Right lobe of liver (tissue), 4 donors: Measurements from ENCODE around the gene OTOGL.

Source experiments
- CTCF ChIP-seq, 4 donors: fragments of 200-600 bp in 3 of 4; fragments of 450-650 bp in 1 of 4; IDR thresholded peaks; one replicate each; pipeline versions ENCODE4 v1.5.1 to v1.8.0; 2016 to 2022; ENCODE audit warnings: antibody characterized with exemption in 4 of 4, mild to moderate bottlenecking in 2 of 4
- POLR2A ChIP-seq: fragments of 450-650 bp; IDR thresholded peaks from one replicate; pipeline ENCODE4 v1.6.1; 2017; ENCODE audit warnings: antibody characterized with exemption, mild to moderate bottlenecking
- donor health status: DM: no; HTN: no; CAD: no.
- donor health status: DM: no; HTN: no; CAD: no.
- donor health status: DM: no; HTN: yes; CAD: no.

GRCh38 chr12:80299976-80300375 is 200.6 kb downstream of the OTOGL start:
- no peak for TF ChIP-seq POLR2A
- TF ChIP-seq CTCF (IDR thresholded peaks at IDR 0.05) = no peak
